ENCODE data around the gene INSRR.

Gene INSRR

DNA sequence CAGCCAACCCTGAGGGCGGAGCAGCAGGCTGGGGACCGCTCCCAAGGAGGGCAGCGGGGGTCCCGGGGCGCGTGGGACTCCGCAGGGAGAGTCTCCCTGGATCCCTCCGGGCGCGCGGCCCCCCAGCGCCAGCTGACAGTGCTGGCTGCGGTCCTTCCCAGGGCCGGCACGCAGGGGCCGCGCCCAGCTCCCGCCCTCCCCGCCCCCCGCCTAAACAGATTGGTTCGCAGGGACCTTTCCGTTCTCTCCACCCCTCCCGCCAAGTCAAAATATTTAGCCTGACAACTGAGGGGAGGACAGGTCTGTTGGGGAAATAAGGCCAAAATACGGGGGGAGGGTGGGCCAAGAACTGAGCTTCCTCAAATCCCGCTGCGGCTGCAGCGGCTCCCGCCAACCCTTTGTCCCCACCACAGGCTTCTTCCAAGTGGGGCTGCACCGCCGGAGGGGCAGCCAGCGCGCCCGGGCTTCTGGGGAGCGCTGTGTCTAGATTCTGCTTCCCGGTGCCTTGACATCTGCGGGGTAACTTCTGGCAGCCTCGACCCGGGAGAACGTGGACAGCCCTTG, at the start of gene INSRR:
TSS of gene INSRR (minus strand) at position 159 of the 564 bp plus-strand sequence. CDS start 496 bp downstream, outside the sequence.
- DNase-seq = no peak

DNA sequence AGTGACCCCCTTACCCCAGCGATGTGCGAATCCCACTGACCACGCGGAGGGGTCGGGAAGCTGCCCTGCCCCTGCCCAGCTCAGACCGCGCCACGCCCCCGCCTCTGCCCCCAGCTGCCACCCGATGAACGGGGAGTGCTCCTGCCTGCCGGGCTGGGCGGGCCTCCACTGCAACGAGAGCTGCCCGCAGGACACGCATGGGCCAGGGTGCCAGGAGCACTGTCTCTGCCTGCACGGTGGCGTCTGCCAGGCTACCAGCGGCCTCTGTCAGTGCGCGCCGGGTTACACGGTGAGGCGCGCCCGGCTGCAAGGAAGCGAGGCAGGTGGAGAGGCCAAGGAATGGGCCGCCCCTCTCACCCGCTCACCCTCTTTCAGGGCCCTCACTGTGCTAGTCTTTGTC, 49.6 kb upstream of the INSRR start:
- DNase-seq = no peak

DNA sequence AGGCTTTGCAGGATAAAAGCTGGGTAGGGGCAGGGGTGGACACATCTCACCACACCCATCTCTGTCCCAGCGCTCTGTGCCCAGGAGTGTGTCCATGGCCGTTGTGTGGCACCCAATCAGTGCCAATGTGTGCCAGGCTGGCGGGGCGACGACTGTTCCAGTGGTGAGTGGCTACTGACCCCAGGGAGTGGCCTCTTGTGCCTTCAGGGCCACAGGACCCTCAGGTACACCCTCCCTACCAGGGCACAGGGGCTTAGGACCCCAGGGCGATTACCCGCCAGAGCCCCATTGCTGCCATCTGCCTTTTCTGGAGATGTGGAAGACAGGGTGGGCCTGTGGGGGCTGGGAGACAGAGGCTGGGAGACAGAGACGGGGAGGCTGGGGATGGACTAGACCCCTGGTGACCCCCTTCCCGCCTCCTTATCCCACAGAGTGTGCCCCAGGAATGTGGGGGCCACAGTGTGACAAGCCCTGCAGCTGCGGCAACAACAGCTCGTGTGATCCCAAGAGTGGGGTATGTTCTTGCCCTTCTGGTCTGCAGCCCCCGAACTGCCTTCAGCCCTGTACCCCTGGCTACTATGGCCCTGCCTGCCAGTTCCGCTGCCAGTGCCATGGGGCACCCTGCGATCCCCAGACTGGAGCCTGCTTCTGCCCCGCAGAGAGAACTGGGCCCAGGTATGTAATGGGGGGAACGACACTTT, 47.4 kb upstream of the INSRR start:
- no peak for DNase-seq

DNA sequence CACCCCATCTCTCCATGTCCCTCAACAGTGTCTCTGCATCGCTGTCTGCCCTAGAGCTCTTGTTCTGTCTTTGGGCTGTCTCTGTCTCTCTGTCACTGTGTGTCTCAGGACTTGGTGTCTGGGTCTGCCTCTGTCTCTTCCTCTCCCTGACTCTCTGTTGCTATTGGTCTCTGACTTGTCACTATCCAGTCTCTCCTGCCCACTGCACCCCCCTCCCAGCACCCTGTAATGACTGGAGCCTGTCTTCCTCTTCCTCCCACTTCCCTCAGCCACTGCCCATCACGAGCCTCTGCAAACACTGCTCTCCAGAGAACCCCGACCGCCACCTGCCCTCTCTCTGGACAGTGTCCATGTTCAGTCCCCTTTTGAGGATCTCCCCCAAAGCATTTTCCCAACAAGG, 46.7 kb upstream of the INSRR start:
- no peak for DNase-seq

DNA sequence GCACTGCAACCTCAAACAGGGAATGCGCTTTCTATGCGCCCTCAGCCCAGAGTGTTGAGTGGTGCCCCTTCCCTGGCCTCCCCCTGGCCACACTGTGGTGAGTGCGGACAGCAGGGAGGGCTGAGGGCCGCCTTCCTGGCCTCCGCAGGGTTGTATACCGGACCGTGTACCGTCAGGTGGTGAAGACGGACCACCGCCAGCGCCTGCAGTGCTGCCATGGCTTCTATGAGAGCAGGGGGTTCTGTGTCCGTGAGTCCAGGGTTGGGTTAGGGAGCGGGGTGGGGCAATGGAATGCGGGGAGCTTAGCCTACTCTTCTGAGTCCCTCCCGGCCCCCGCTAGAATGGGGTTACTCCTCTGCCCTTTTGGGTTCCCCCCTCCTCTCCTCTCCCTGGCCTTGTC, 46.3 kb upstream of the INSRR start:
- no peak for DNase-seq

DNA sequence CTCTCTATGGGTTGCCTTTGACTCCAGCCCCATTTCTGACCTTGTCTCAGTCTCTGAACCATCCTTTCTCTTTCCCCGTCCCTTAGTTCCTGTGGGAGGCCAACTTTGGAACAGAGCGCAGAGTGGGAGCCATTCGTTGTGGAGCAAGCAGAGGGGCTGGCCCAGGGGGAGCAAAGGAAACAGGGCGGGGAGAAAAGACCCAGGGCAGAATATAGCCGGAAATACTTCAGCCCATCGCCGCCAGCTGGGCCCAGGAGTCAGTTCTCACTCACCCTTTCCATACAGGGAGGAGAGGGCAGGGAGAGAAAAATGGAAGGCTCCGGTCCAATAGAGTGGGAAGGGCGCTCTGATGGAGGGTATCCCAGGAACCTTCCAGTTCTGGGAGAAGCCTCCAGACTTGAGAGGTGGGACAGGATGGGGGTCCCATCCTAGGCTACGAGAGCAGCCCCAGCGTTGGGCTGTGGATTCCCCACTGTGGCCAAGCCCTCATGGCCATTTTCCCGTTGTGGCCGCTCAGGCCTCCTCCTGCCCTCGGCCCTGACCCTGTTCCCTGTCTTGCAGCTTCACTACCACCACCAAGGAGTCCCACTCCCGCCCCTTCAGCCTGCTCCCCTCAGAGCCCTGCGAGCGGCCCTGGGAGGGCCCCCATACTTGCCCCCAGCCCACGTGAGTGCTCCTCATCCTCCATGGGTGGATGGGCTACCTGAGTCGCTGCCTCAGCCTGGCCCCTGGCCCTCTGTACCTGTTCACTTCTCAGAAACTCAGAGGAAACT, 45.5 kb upstream of the INSRR start:
- no peak for DNase-seq

DNA sequence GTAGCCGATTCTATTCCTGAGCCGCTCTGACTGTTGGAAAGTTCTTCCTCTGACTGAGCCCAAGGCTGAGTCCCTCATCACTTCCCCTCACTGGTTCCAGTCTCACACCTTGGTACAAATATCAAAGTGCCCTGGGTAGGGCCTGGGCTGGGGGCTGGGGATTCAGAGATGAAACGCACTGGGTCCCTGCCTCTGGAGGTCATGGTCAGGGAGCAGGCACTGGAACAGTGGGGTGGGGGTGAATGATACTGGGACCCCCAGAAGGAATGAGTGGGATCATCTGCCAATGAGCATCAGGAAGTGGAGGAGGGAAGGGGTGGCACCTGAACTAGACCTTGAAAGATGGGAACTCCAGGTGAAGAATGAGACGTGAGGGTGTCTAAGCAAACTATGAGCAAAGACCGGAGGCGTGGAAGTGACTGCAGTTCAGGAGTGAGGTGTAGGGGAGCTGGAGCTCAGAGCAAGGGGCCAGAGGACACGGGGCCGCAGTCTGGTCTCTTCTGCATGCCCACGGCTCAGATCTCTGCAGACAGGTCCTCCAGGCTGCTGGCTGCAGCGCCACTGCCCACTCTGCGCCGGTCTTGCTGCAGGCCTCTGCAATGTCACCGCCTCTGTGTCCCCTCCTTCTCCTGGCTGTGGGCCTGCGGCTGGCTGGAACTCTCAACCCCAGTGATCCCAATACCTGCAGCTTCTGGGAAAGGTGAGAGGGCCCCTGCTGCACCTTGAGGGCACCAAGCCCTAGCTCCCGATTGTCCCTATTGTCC, 44.6 kb upstream of the INSRR start:
- no peak for DNase-seq

DNA sequence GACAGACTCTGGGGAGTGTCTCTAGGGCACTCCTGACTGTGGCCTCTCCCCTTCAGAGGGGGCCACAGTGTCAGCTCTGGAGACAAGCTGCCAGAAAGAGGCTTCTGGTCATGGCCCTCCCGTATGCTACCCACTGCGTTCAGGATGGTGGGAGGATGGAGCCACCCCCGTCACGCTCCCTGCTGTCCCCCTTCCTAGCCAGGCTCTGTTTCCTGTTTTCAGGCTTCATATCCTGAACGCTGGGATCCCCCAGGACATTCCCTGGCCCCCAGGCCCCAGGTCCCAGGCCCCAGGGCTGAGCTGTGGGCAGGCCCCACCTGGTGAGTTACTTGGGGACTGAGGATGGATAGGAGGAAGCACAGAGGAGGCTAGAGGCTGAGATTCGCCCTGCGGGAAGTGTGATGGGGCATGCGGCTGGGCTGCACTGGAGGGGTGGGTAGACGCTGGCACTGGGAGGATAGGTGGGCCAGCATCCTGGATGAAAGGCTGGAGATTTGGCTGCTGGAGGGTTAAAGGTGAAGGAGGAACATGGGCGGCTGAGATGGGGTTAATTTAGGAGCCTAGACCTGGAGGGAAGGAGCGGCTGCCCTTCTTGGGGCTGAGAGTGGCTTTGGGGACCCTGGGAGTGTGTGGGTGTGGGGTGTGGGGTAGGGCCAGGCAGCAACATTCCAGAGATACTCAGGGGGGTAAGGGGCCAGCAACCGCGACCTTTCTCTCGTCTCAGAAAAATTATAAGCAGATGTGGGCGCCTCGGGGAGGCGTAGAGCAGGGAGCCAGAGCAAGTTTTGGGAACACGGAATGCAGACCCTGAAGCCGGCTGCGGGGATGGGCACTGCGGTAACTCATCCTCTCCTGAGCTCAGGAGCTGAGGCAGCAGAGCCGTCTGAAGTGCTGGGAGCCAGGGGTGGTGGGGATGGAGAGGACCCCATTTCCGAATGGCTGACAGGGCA, 43.3 kb upstream of the INSRR start:
- no peak for DNase-seq

DNA sequence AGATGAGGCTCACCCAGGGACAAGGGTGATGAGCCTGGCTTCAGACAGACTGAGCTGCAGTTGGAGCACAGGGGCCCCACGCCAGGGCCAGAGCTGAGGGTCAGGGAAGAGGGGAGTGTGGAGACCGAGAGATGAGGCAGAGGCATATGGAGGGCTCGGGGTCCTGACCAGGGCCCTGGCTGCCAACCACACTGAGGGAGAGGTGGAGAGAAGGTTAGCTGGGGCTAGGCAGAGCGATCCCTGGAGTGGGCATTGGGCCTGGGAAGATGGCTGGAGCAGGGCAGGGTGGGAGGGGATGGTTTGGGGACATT, 42.6 kb upstream of the INSRR start:
- no peak for DNase-seq

DNA sequence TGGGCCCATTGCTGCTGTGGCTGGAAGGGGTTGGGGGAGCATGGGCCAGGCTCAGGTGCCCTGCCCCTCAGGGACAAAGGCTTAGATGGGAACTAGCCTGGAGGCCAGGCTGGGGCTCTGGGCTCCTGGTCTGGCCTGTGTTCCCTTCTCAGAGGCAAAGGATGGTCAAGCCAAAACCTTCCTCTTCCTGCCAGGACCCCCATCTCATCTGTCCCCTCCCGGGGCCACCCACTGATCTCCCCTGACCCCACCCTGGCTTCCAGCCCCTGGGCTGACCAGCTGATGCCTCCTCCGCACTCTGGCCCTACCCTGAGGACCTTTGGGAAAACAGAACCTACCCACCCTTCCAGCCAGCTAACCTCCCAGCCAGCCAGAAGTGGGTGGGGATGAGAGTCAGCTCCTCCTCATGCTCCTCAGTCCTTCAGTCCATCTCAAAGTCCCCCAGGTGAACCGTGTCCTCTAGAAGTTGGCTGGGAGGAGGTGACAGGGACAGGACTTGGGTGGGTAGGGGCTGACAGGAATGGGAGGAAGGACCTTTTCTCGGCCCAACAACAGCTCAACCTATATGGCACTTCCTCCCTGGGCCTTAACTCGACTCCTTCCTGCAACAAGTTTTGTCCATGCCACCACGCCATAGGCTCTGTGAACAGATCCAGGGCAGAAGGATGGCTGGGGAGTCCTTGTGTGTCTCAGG, 42.1 kb upstream of the INSRR start:
- DNase-seq = no peak

DNA sequence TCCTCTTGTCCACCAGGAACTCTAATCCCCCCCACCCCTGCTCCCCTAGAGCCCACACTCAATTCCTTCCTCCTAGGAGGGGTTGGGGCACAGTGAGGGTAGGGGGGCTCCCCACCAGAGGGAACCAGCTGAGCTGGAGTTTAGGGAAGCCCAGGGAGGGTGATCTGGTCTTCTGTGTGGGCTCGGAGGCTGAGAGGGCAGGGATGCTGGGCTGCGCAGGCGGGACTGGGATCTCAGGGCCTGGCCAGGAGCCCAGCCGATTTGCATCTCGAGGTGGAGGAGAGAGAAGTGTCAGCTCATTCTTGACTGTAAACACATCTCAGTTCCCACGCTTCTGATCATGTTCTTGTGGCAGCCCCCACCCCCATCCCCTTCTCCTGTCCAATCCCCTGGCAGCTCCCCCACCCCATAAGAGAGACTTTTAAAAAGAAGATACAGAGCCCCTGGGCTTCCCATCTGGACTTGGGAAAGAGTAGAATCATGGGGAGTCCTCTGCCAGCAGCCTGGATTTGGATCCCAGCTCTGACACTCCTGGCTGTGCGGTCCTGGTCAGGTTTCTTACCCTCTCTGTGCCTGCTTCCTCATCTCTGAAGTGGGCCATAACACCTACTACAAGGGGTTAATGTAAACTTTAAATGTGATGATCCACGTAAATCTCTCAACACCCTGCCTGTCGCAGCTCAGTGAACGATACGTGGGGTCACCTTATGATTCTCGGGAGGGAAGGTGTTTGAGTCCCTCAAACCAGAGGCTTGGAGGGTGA, 41.2 kb upstream of the INSRR start:
- DNase-seq = no peak

DNA sequence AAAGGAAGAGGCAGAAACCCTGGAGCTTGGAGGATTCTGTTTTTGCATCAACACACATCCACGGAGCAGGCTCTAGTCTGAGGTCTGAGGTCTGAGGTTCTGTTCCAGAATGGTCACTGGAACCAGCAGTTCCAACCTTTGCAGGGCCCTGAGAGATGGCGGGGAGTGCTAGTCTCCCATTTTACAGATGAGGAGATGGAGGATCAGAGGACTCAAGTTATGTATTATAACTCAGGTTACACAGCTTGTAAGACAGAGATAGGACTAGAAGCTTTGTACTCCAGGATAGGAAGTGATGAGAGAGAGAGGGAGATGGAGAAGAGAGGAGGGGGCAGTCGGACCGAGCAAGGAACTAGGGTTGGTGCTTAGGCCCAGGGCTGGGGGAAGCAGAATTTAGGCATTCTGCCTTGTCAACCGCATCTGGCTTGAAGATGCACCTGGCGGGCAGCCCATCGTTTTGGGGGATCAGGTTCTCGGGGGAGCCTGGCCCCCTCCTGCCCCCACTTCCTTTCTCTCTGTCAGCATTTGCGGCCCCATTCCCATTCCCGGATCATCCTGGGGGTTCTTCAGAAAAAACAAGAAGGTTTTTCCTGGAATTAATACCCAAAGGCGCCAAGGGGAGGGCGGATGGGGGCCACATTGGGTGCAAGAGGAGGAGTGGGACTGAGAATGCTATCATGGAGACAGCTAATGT, 40.2 kb upstream of the INSRR start:
- DNase-seq = no peak

DNA sequence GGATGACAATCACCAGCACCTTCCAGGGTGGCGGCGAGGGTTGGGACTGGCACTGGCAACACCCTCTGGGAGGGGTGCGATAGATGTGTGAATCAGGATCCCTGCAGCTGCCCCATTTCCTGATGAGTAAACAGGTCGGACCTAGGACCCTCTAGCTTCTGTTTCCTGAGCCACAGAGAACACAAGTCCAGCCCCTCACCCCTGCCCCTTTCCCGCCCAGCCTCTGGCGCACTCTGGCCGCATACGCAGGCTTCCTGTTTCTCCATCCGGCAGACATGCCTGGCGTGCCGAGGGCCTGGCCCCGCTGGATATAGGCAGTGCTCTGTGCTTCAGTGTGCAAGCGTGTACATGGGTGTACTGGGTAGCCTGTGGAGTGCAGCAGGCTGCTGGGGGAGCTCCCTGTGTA, 39.2 kb upstream of the INSRR start:
- DNase-seq = no peak

DNA sequence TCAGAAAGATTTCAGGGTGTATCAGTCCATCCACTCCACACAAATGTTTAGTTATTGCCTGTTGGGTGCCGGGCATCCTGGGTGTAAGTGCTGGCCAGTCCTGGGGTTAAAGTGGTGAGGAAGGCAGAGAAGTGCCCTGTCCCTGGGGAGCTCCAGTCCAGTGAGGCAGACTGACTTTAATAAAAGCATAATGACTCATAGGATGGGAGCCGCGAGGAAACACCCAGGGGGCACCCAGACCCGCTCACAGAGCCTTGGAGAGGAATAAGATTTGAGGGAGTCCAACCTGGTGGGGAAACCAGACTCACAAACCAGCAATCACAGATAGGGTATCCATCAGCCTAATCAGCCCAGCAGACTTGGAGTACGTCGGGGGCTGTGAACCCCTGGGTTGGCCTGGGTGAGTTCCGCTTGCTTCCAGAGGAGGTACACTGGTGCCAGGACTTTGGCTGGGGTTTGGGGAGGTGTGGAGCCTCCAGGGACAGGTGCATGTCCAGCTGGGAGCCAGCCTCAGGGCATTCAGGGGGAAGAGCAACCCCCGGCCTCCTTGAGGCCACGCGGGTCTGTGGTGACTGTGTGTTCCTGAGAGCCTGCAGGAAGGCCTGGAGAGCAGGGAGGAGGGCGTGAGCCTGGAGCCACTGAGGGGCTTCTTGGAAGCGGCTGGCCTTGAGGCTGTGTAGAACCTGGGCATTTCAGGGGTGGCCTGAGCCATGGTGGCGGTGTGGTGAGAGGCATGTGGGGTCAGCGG, 38.3 kb upstream of the INSRR start:
- DNase-seq = no peak

DNA sequence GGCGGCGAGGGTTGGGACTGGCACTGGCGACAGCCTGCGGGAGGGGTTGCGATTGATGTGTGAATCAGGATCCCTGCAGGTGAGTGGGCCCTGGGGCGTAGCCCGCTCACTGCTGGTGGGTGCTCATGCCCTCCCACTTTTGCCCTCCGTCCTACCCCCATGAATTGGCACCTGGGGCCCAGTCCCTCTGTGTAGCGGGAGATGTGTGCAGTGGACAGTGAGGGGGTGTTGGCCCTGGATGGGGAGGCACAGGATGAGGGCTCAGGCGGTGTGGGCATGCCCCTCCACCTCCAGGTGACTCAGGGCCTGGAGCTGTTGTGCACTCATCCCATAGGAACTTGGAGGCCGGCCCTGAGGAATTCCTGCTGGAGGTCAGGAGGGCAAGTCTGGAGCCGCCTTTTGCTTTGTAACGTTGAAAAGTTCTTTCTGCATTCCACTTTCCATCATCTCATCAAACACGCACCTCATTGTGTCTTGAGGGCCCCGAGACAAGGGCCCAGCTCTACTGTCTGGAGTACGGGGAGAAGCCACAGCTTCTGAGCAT, 37.6 kb upstream of the INSRR start:
- DNase-seq = no peak

DNA sequence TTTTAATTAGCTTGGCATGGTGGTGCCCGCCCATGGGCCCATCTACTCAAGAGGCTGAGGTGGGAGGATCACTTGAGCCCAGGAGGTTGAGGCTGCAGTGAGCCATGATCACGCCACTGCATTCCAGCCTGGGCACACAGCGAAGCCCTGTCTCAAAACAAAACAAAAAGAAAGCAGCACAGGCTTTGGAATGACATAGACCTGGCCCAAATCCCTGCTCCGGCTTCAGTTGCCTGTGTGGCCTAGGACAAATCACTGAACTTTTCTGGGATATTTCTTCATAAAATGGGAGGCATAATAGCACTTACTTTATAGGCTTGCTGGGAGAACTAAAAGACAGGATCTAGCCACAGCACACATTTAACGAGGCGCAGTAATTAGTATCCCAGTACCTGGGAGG, 37.0 kb upstream of the INSRR start:
- no peak for DNase-seq

DNA sequence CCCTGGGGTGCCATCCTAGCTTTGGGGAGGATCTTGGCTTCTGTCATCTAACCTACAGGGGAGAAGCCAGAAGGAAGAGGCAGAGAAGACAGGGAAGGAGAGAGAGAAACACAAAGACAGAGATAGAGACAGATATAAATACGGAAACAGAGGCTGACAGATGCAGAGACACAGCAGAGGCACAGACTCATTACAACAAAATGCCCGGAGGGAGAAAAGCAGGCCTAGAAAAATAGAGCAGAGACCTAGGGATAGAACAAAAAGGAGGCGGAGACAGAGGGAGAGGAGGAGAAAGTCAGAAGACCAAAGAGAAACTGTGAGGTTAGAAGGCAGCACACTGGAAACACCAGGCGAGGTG, 36.5 kb upstream of the INSRR start:
- no peak for DNase-seq

DNA sequence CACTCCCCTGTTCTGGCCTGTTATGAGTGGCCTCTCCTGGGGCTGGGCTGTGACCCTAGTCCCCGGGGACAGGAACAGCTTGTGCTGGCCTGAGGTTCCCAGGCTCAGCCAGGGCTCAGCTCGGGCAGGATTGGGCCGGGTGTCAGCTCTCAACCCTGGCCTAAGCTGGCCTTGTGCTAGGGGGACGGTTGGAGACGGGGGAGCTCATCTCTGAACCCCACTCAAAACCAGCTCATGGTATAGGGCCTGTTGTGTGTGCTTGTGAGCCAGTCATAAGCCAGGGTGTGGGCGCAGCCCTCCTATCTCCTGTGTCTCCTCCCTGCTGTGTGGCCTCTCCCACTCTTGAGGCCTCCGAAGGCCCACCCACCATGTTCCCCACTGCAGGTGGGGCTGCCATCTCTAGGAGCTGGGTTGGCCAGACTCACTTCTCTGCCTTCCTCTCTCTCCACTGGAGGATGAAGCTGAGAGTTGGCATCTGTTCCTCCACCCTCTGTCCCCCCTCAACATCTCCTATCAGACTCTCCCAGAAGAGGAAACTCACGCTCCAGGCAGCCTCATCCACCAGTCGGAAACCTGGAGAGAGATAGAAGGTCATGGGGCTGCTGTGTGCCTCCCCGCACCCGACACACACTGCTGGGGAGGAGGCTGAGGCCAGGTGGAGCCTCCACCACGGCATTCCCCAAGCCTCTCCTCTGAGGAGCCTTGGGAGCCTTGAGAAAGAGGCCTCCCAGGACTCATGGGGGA, 36.0 kb upstream of the INSRR start:
- no peak for DNase-seq

DNA sequence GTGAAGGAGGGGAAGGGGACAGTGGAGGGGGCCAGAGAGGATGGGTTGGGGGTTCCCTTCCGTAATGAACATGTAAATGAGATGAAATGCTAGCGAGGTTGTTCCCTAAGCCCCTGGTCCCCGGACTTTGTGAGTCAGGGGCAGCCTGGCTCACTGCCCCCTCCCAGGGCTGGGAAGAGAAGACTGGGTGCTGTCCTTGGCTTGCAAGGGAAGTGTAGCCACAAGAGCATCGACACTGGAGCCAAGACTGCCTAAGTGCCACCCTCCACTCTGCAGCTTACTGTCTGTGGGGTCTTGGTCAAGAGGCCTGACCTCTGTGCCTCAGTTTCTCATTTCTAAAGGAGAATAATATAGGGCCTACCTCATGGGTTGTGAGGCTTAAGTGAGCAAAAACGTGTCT, 35.1 kb upstream of the INSRR start:
- DNase-seq = no peak
